ENCODE measurements around the gene FBXL19. TPM values are rescaled to one million over a fixed set of nuclear protein-coding genes. Genes with fewer than 3 reads are reported as not detected.
"Not testable (repeated sequence)": the region's sequence is repeated elsewhere in the genome, so short reads cannot be mapped to it uniquely, and the experiment has no call there.

The FBXL19 gene
- total and polyA plus RNA-seq, 2 experiments from 2014 or later, result 2.1 to 19.4 TPM

DNA sequence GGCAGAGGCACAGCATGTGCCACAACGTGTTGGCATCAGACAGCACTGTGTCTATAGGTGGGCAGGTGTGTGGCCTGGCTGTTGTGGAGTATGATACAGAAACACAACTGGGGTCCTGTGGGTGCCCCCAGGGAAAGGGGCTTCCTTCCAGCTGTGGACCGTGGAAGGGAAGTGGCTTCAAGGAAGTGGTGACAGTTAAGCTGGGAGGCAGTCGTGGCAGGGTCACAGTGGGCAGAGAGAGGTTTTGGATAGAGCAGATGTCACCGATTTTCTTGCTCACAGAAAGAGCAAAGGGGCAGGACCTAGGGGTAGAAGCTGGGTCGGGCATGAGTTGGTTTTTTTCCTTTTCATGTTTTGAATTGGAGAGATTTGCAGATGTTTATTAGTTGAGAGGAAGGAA is 14.3 kb downstream of the FBXL19 start:
- no peaks in the 10 kb centered on the region for H3K9me3 ChIP-seq (ENCODE audit: low read depth)
- no peak overlapping the region for H3K4me3 ChIP-seq
- peaks cover 11% of the 10 kb centered on the region for H3K4me1 ChIP-seq (ENCODE audit: insufficient read depth)
- H4K20me1 ChIP-seq (ENCODE audit: insufficient read depth, poor library complexity, severe bottlenecking), result no peaks in the 10 kb centered on the region
- H3K36me3 ChIP-seq (replicated peaks; ENCODE audit: insufficient read depth, low read depth), result no peaks in the 10 kb centered on the region
- H3K9me2 ChIP-seq (replicated peaks; ENCODE audit: insufficient read depth), result no peaks in the 10 kb centered on the region
- no peak for DNase-seq (ENCODE audit: low spot score)
- 93% methylated on average over 5 of the region's 5 CpGs for WGBS (ENCODE audit: low lambda C conversion rate, missing lambda C conversion rate)
- TF ChIP-seq EZH2phosphoT487 (IDR thresholded peaks at IDR 0.05; ENCODE audit: low read depth, severe bottlenecking, unreplicated experiment) (no peak), CTCF (IDR thresholded peaks at IDR 0.05; ENCODE audit: poor library complexity) (no peak), EZH2 (IDR thresholded peaks at IDR 0.05; ENCODE audit: borderline replicate concordance) (no peak)
- peaks cover 7% of the 10 kb centered on the region for H3K79me2 ChIP-seq
- no peak overlapping the region for H3K4me2 ChIP-seq
- H3K27ac ChIP-seq, result no peak overlapping the region
- H2AFZ ChIP-seq, result no peak overlapping the region
- H3K27me3 ChIP-seq, result no peaks in the 10 kb centered on the region

GRCh38 chr16:30939571-30939970 is 16.2 kb downstream of the FBXL19 start:
- peaks cover 15% of the 10 kb centered on the region for H3K4me1 ChIP-seq (ENCODE audit: insufficient read depth)
- not testable (repeated sequence) for H2AFZ ChIP-seq; H3K9me2 ChIP-seq (replicated peaks; ENCODE audit: insufficient read depth); DNase-seq (ENCODE audit: low spot score); H3K4me2 ChIP-seq; H4K20me1 ChIP-seq (ENCODE audit: insufficient read depth, poor library complexity, severe bottlenecking); H3K4me3 ChIP-seq; H3K27ac ChIP-seq; H3K36me3 ChIP-seq (replicated peaks; ENCODE audit: insufficient read depth, low read depth); H3K27me3 ChIP-seq; H3K9me3 ChIP-seq (ENCODE audit: low read depth)
- H3K79me2 ChIP-seq, result peaks cover 11% of the 10 kb centered on the region
- WGBS (ENCODE audit: low lambda C conversion rate, missing lambda C conversion rate), result 85% methylated on average over 7 of the region's 8 CpGs

GRCh38 chr16:30941600-30942425 is 18.4 kb downstream of the FBXL19 start:
- H2AFZ ChIP-seq, result no peak overlapping the region
- WGBS (ENCODE audit: low lambda C conversion rate, missing lambda C conversion rate), result 32% methylated on average over 15 of the region's 15 CpGs

More at GRCh38 chr16:30941600-30942425, 18.4 kb downstream of the FBXL19 start:
- Histone ChIP-seq H3K27me3 (no peaks in the 10 kb centered on the region), H3K9me3 (ENCODE audit: low read depth) (no peaks in the 10 kb centered on the region), H3K27ac (peak overlapping the region; percentile 92), H3K4me2 (peak overlapping the region; percentile 66), H3K4me1 (ENCODE audit: insufficient read depth) (peaks cover 15% of the 10 kb centered on the region), H3K79me2 (peaks cover 14% of the 10 kb centered on the region), H3K4me3 (no peak overlapping the region), H3K36me3 (replicated peaks; ENCODE audit: insufficient read depth, low read depth) (no peaks in the 10 kb centered on the region), H3K9me2 (replicated peaks; ENCODE audit: insufficient read depth) (no peaks in the 10 kb centered on the region), H4K20me1 (ENCODE audit: insufficient read depth, poor library complexity, severe bottlenecking) (no peaks in the 10 kb centered on the region)
- TF ChIP-seq CTCF (IDR thresholded peaks at IDR 0.05; ENCODE audit: poor library complexity) (peak; percentile 82), EZH2phosphoT487 (IDR thresholded peaks at IDR 0.05; ENCODE audit: low read depth, severe bottlenecking, unreplicated experiment) (no peak), EZH2 (IDR thresholded peaks at IDR 0.05; ENCODE audit: borderline replicate concordance) (no peak)
- peak; percentile 89 for DNase-seq (ENCODE audit: low spot score)

All from hepatocyte (in vitro differentiated cells).